Ovary (tissue), 1 donor: ENCODE measurements around the gene TMCC3.

Experiments used
- EP300 ChIP-seq: sonication (generic); formaldehyde crosslinking; IDR thresholded peaks from one replicate; pipeline ENCODE4 v1.6.1; 2017; ENCODE audit warnings: antibody characterized with exemption
- POLR2A ChIP-seq: fragments of 450-650 bp; IDR thresholded peaks from one replicate; pipeline ENCODE4 v1.6.1; 2017; ENCODE audit warnings: antibody characterized with exemption, mild to moderate bottlenecking, moderate library complexity

DNA sequence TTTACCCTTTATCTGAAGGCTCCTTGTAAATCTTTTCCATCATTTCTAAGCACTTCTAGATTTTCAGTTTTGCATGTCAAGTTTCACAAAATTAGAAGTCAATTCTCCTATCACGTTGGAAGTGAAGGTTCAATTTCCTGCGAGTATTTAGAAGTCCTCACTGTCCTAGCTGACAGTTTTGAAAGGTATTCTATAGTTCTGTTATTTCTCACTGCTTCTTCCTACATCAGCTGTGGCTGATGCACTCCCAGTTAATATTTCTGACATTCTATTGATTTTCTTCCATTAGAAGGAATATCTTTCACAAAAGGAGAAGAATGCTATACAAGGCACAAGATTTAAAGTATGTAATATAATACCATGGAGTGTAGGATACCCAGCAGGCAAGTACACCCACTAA lies 15.8 kb upstream of the TMCC3 start:
- no peak for TF ChIP-seq EP300
- TF ChIP-seq POLR2A, result no peak
